B cell (primary cell): ENCODE data around the gene MPLKIP. TPM values are rescaled to one million over a fixed set of nuclear protein-coding genes. Genes with fewer than 3 reads are reported as not detected.
A peak's percentile ranks its signal among the peaks of the same experiment; 100 is the strongest.

Source experiments
- ATAC-seq: fragments of 200-7000 bp; cut with Tn5 transposase; one replicate; pipeline ENCODE4 v1.10.0; 2021; ENCODE audit warnings: low read depth, mild to moderate bottlenecking, moderate number of reproducible peaks, moderate library complexity
- CTCF ChIA-PET: fragments of 350-600 bp; sonication (Branson Sonifier 250); formaldehyde crosslinking; loops from one replicate; lab custom pipeline; 2021; ENCODE audit warnings: antibody characterized with exemption, inconsistent platforms; lab: Charles Lee
- POLR2A ChIA-PET: fragments of 350-600 bp; sonication (Branson Sonifier 250); formaldehyde crosslinking; loops from one replicate; lab custom pipeline; 2021; ENCODE audit warnings: antibody characterized with exemption; lab: Charles Lee
- DNase-seq: peaks from one replicate; pipeline ENCODE4 v3.0.0; 2013
- H2AFZ ChIP-seq: 2 replicates; pipeline ENCODE4 v1.6.1; 2012; ENCODE audit warnings: mild to moderate bottlenecking, low read depth, low read length; ENCODE audit not compliant: insufficient read depth, poor library complexity, severe bottlenecking
- H3K27ac ChIP-seq, 2 donors: 1 replicate in 1 of 2; 2 replicates in 1 of 2; pipeline ENCODE4 v1.5.1; 2012 to 2013; ENCODE audit warnings: low read length in 2 of 2, mild to moderate bottlenecking in 2 of 2, moderate library complexity in 1 of 2
- H3K27me3 ChIP-seq, 4 experiments: fragments of 200-600 bp in 1 of 4; sonication (generic) in 1 of 4; replicated peaks in 1 of 4; 1 replicate in 2 of 4; 2 replicates in 2 of 4; pipeline versions ENCODE4 v1.6.1 to v1.7.0; 2013 to 2016; ENCODE audit warnings: low read length in 3 of 4, mild to moderate bottlenecking in 2 of 4, mixed read lengths in 1 of 4, moderate library complexity in 1 of 4; ENCODE audit not compliant: insufficient read depth in 4 of 4, control insufficient read depth in 3 of 4; ENCODE audit errors: control extremely low read depth in 1 of 4
- H3K36me3 ChIP-seq, 2 experiments: replicated peaks in 1 of 2; 1 replicate in 1 of 2; 2 replicates in 1 of 2; pipeline versions ENCODE4 v1.6.1 to v1.7.1; 2013; ENCODE audit warnings: low read length in 1 of 2; ENCODE audit not compliant: insufficient read depth in 2 of 2, control insufficient read depth in 1 of 2; ENCODE audit errors: control extremely low read depth in 1 of 2, extremely low read depth in 1 of 2
- H3K4me1 ChIP-seq, 2 donors: fragments of 200-600 bp in 1 of 2; sonication (generic) in 1 of 2; 1 replicate in 1 of 2; 2 replicates in 1 of 2; pipeline versions ENCODE4 v1.5.1 to v1.6.1; 2013 to 2017; ENCODE audit warnings: low read length in 2 of 2; ENCODE audit not compliant: control insufficient read depth in 2 of 2, insufficient read depth in 2 of 2
- H3K4me2 ChIP-seq: replicated peaks from 2 replicates; pipeline ENCODE3; 2012; ENCODE audit warnings: mild to moderate bottlenecking, low read depth, low read length; ENCODE audit not compliant: poor library complexity, severe bottlenecking
- H3K4me3 ChIP-seq, 5 experiments: fragments of 200-600 bp in 1 of 5; sonication (generic) in 1 of 5; 1 replicate in 3 of 5; 2 replicates in 2 of 5; pipeline versions ENCODE4 v1.5.1 to v1.7.0; 2011 to 2016; ENCODE audit warnings: low read length in 4 of 5, mild to moderate bottlenecking in 4 of 5, low read depth in 2 of 5, control low read depth in 1 of 5, moderate library complexity in 1 of 5; ENCODE audit not compliant: insufficient read depth in 1 of 5; ENCODE audit errors: control extremely low read depth in 1 of 5, extremely low read depth in 1 of 5
- H3K79me2 ChIP-seq: fragments of 200-600 bp; sonication (generic); one replicate; pipeline ENCODE4 v1.6.0; 2016; ENCODE audit warnings: low read length; ENCODE audit not compliant: control insufficient read depth, insufficient read depth
- H3K9ac ChIP-seq: fragments of 200-600 bp; sonication (generic); 2 replicates; pipeline ENCODE4 v1.6.1; 2017; ENCODE audit warnings: mild to moderate bottlenecking, low read length, moderate library complexity
- H3K9me3 ChIP-seq, 3 donors: one replicate each; pipeline versions ENCODE4 v1.6.1 to v1.7.1; 2013; ENCODE audit warnings: low read length in 2 of 3; ENCODE audit not compliant: control insufficient read depth in 2 of 3, insufficient read depth in 1 of 3; ENCODE audit errors: control extremely low read depth in 1 of 3
- H4K20me1 ChIP-seq: 2 replicates; pipeline ENCODE4 v1.6.0; 2012; ENCODE audit warnings: mild to moderate bottlenecking, low read length; ENCODE audit not compliant: insufficient read depth, control insufficient read depth, poor library complexity, severe bottlenecking
- H3K27ac Mint-ChIP-seq: one replicate; pipeline ENCODE4 v1.8.0; 2021; ENCODE audit warnings: mixed read lengths
- H3K27me3 Mint-ChIP-seq: one replicate; pipeline ENCODE4 v1.8.0; 2021; ENCODE audit warnings: mixed read lengths
- H3K4me1 Mint-ChIP-seq: one replicate; pipeline ENCODE4 v1.8.0; 2021; ENCODE audit warnings: mixed read lengths
- H3K4me3 Mint-ChIP-seq: one replicate; pipeline ENCODE4 v1.8.0; 2021; ENCODE audit warnings: mixed read lengths
- H3K9me3 Mint-ChIP-seq: one replicate; pipeline ENCODE4 v1.8.0; 2022; ENCODE audit warnings: mixed read lengths; ENCODE audit not compliant: insufficient read depth
- EZH2 ChIP-seq: IDR thresholded peaks from 2 replicates; pipeline ENCODE4 v1.6.1; 2012; ENCODE audit warnings: borderline replicate concordance, low read depth, mild to moderate bottlenecking, moderate library complexity, low read length; ENCODE audit not compliant: insufficient read depth, poor library complexity, severe bottlenecking
- WGBS: methylation state at CpG from one replicate; pipeline ENCODE4 v1.1.5; 2013; ENCODE audit warnings: missing lambda C conversion rate; ENCODE audit not compliant: insufficient coverage; 5-methylcytosine and 5-hydroxymethylcytosine counted together
- intact Hi-C: fragments of 100-400 bp; cut with micrococcal nuclease; formaldehyde crosslinking; loops from one replicate; pipeline ENCODE4 v1.10.0; 2022
- polyA plus RNA-seq: library from polyadenylated mRNA; depleted of rRNA; stranded (reverse); fragments of >200 nt; gene quantifications from 2 replicates; pipeline ENCODE4 v1.2.3, GENCODE V29; 2012
- total RNA-seq, 2 donors: library from RNA; stranded (reverse); fragments of 120-200 nt in 1 of 2; gene quantifications; 1 replicate in 1 of 2; 2 replicates in 1 of 2; pipeline versions ENCODE4 v1.2.3 to v1.2.4, GENCODE V29; 2013 to 2022
- TF ChIP-seq, protein P1 (sequence below): fragments of 200-600 bp; IDR thresholded peaks from one replicate; pipeline ENCODE4 v1.8.0; 2022; ENCODE audit warnings: antibody characterized with exemption, mild to moderate bottlenecking

Gene MPLKIP
- total and polyA plus RNA-seq, 2 donors (not counting 1 experiment from before 2014, with no cell fraction given) = 23.2 to 34.1 TPM

DNA sequence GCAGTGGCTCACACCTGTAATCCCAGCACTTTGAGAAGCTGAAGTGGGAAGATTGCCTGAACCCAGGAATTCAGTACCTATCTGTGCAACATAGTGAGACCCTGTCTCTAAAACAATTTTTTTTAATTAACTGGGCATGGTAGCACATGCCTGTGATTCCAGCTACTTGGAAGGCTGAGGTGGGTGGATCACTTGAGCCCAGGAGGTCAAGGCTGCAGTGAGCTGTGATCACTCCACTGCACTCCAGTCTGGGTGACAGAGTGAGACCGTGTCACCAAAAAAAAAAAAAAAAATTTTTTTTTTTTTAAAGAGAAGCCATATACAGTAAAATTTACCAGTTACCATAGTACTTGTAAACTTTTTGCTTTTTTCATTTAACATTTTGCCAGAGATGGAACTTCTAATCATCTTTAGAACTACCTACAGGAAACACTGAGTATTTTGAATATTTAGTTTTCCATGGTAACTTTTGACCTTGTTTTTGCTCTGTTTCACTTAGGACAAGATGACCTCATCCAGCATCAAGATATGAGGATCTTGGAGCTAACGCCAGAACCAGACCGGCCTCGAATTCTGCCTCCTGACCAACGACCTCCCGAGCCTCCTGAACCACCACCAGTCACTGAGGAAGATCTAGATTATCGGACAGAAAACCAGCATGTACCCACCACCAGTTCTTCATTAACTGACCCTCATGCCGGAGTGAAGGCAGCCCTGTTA is 40.6 kb downstream of the MPLKIP start:
- H3K9me3 Mint-ChIP-seq = no peaks in the 10 kb centered on the region
- Histone ChIP-seq H3K79me2 (no peaks in the 10 kb centered on the region), H3K27ac (no peak overlapping the region), H3K9me3 (no peaks in the 10 kb centered on the region), H3K27me3 (no peaks in the 10 kb centered on the region), H4K20me1 (no peaks in the 10 kb centered on the region), H3K9ac (no peak overlapping the region), H2AFZ (no peak overlapping the region), H3K4me3 (no peak overlapping the region), H3K36me3 (peaks cover 7 to 53% of the 10 kb centered on the region in 2 experiments), H3K4me1 (no peaks in the 10 kb centered on the region), H3K4me2 (no peak overlapping the region)
- no peaks in the 10 kb centered on the region for H3K27me3 Mint-ChIP-seq
- H3K4me1 Mint-ChIP-seq = peaks cover 2% of the 10 kb centered on the region
- no peak for ATAC-seq
- H3K4me3 Mint-ChIP-seq = no peak overlapping the region
- TF ChIP-seq EZH2 = no peak
- TF ChIP-seq, protein P1, sequence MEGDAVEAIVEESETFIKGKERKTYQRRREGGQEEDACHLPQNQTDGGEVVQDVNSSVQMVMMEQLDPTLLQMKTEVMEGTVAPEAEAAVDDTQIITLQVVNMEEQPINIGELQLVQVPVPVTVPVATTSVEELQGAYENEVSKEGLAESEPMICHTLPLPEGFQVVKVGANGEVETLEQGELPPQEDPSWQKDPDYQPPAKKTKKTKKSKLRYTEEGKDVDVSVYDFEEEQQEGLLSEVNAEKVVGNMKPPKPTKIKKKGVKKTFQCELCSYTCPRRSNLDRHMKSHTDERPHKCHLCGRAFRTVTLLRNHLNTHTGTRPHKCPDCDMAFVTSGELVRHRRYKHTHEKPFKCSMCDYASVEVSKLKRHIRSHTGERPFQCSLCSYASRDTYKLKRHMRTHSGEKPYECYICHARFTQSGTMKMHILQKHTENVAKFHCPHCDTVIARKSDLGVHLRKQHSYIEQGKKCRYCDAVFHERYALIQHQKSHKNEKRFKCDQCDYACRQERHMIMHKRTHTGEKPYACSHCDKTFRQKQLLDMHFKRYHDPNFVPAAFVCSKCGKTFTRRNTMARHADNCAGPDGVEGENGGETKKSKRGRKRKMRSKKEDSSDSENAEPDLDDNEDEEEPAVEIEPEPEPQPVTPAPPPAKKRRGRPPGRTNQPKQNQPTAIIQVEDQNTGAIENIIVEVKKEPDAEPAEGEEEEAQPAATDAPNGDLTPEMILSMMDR = no peak
- ChIA-PET CTCF (no interaction called here), POLR2A (no interaction called here)
- 98% methylated on average over 6 of the region's 8 CpGs for WGBS
- no peak for DNase-seq
- intact Hi-C loops = no loop called here
- H3K27ac Mint-ChIP-seq = peak overlapping the region; percentile 42

DNA sequence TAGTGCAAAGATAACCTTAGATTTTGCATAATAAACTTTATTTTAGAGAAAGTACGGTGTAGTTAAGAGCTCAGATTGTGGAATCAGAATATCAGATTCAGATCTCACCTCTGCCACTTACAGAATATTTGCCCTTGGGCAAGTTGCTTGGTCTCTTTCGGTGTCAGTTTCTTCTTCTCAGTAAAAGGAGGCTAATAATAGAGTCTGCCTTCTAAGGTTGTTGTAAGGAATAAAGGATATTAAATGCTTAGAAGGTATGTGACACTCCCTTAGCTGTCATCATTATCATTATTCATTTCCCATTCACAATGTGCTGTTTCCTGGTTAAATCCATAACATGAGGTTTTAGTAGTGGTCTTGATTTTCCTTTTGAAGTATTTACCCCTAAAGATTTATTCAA is 42.2 kb downstream of the MPLKIP start:
- Histone ChIP-seq H3K79me2 (no peaks in the 10 kb centered on the region), H3K9ac (no peak overlapping the region), H3K36me3 (peaks cover 7 to 64% of the 10 kb centered on the region in 2 experiments), H2AFZ (no peak overlapping the region), H3K27ac (no peak overlapping the region), H3K4me3 (no peak overlapping the region), H3K4me2 (no peak overlapping the region), H3K4me1 (no peaks in the 10 kb centered on the region), H4K20me1 (no peaks in the 10 kb centered on the region), H3K9me3 (no peaks in the 10 kb centered on the region), H3K27me3 (no peaks in the 10 kb centered on the region)
- intact Hi-C loops = no loop called here
- CTCF ChIA-PET = interaction anchor here (1.4 kb wide), 1 partner anchor 196 kb away, joined by 3 read pairs; no protein-coding TSS in a partner anchor
- POLR2A ChIA-PET = interaction anchor here (0.7 kb wide), 1 partner anchor 131 kb away, joined by 4 read pairs; no protein-coding TSS in a partner anchor
- Mint-ChIP-seq H3K27ac (no peak overlapping the region), H3K27me3 (no peaks in the 10 kb centered on the region), H3K4me1 (peaks cover 2% of the 10 kb centered on the region), H3K4me3 (no peak overlapping the region), H3K9me3 (no peaks in the 10 kb centered on the region)
- DNase-seq = no peak
- TF ChIP-seq, protein P1 = no peak
- TF ChIP-seq EZH2 = no peak
- ATAC-seq = no peak
- no CpG with 5 or more reads among the region's 2 CpGs for WGBS
